Measurements from ENCODE around the gene ING3.

ING3 gene

GRCh38 chr7:120987683-120988590 is 37.4 kb downstream of the ING3 start:
- DNase-seq (ENCODE audit: low read depth), result peak; percentile 39
- H3K4me3 ChIP-seq (ENCODE audit: low read depth, low read length), result no peak overlapping the region
- TF ChIP-seq CTCF (IDR thresholded peaks at IDR 0.05; ENCODE audit: control insufficient read depth, extremely low read depth, insufficient read depth), result peak; percentile 92

GRCh38 chr7:120988591-120989256 is 38.1 kb downstream of the ING3 start, which contains the start of gene CPED1:
Gene CPED1 (plus strand): TSS chr7:120988711. CDS start chr7:120989622, 911 bp downstream.
- DNase-seq (ENCODE audit: low read depth), result no peak
- TF ChIP-seq CTCF (IDR thresholded peaks at IDR 0.05; ENCODE audit: control insufficient read depth, extremely low read depth, insufficient read depth), result no peak
- H3K4me3 ChIP-seq (ENCODE audit: low read depth, low read length), result no peak within 1 kb of the TSS

DNA sequence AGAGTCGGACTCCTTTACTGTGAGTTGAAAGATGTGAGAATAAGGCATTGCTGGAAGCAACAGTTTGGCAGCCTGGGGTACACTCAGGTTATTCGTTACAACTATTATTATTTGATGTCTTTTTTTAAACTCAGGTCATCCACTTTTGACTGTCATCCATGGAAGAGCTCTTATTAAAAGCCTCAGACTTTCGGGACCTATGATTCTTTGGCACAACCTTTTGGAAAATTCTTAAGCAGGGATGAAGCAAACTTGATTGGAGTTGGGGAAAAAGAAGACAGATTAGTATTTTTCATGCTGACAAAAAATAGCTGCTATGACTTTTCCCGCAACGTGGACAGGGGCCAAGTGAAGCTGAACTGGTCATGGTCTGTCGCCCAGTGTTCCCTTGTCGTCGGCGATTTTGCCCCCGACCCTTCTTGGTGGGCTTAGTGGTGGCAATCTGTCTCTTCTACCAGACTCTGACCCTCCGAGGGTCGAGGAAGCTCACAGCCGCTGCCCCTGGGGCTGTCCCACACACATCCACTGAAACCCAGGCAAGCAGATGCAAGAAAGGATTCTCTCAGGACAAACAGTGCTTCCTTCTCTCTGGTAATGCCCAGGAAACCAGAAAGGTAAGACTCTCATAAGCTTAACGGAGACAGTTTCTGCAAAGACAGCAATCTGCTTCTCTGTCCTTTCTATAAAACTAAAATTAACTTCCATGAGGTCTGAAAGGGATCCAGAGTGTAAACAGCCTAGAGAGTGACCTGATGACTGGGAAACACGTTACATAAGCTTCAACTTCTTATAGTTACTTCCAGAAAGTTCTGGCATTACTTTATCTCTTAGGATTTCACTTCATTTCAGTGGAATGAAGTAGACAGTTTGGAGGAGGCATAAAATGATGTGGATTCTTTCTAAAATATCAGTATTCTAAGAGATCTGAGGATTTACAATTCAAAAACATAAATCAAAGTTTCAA is 39.0 kb downstream of the ING3 start:
- TF ChIP-seq CTCF (IDR thresholded peaks at IDR 0.05; ENCODE audit: control insufficient read depth, extremely low read depth, insufficient read depth), result no peak
- no peak overlapping the region for H3K4me3 ChIP-seq (ENCODE audit: low read depth, low read length)
- DNase-seq (ENCODE audit: low read depth), result no peak

DNA sequence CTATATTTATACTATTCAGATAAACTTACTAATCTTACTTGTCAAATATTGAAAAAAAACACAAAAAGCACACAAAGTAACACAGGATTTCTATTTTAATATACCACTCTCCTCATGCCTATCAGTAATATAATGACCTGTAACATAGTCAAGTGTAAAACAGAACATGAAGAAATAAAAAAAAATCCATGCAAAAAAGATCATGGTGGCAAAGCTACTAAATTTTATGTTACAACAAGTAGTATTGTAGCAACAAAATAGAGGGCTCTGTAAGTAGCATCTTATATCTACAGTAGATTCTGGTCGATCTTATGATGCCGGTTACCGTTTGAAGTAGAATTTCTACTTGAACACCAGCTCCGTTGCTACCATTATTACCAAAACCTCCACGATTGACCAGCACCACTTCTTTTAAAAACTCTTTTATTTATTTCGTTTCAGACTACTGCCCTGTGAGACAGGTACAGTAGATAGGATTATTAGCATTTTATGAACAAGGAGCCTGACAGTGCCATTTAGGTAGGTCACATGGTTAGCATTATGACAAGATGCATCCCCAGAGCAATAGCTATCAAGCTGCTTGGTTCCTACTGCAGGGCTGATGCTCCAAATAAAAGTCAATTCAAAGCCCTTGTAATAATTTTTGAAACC is 40.0 kb downstream of the ING3 start:
- DNase-seq (ENCODE audit: low read depth), result no peak
- TF ChIP-seq CTCF (IDR thresholded peaks at IDR 0.05; ENCODE audit: control insufficient read depth, extremely low read depth, insufficient read depth), result no peak
- no peak overlapping the region for H3K4me3 ChIP-seq (ENCODE audit: low read depth, low read length)

DNA sequence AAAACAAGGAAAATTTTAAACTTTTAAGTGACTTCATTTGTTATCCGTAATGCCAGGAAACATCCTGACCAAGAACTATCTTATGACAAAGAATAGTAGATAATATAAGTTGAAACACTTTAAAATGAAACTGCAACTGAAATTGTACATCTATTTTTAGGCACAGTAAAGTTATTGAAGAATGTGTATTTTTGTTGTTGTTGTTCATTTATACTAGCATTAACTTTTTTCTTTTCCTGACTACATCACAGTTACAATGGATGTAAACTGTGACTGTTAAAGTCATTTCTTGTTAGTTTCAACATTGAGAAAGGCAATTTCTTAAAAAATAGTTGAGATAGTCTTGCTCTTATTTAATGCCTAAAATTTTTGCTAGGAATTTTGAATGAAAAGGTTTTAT is 40.6 kb downstream of the ING3 start:
- no peak for TF ChIP-seq CTCF (IDR thresholded peaks at IDR 0.05; ENCODE audit: control insufficient read depth, extremely low read depth, insufficient read depth)
- no peak for DNase-seq (ENCODE audit: low read depth)
- no peak overlapping the region for H3K4me3 ChIP-seq (ENCODE audit: low read depth, low read length)

- no peak overlapping the region for H3K4me3 ChIP-seq (ENCODE audit: low read depth, low read length)
- TF ChIP-seq CTCF (IDR thresholded peaks at IDR 0.05; ENCODE audit: control insufficient read depth, extremely low read depth, insufficient read depth), result no peak
- DNase-seq (ENCODE audit: low read depth), result no peak
Observed at GRCh38 chr7:120991581-120991980, 41.0 kb downstream of the ING3 start.
